ENCODE data around the gene LYL1. TPM values are rescaled to one million over a fixed set of nuclear protein-coding genes. Genes with fewer than 3 reads are reported as not detected.

LYL1 gene
- total RNA-seq, 4 donors from 2014 or later = 5.5 to 29.9 (median 20.5) TPM

- DNase-seq (ENCODE audit: low spot score) (no peak), ATAC-seq (ENCODE audit: low FRiP score) (no peak)
- TF ChIP-seq CTCF (IDR thresholded peaks at IDR 0.05) = no peak
Measured at GRCh38 chr19:13104848-13105711, 2.4 kb upstream of the LYL1 start.

GRCh38 chr19:13104360-13104847 lies 1.7 kb upstream of the LYL1 start:
- ATAC-seq (ENCODE audit: low FRiP score) = no peak
- TF ChIP-seq CTCF (IDR thresholded peaks at IDR 0.05) = no peak
- no peak for DNase-seq (ENCODE audit: low spot score)

- DNase-seq (ENCODE audit: low spot score) (no peak), ATAC-seq (ENCODE audit: low FRiP score) (no peak)
- TF ChIP-seq CTCF (IDR thresholded peaks at IDR 0.05) = no peak
Measured at GRCh38 chr19:13103581-13104359, 1.1 kb upstream of the LYL1 start.

DNA sequence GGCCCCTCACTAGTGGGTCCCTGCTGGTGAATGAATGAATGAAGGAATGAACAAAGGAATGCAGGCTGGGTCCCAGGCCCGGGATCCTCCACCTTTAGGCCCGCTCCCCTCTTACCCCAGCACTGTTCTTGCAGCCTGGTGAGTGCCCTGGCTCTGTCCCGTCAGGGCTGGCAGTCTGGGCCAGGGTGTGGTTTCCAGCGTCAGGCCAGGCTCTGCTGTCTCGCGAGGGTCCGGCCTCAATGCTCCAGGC lies 317 bp downstream of the LYL1 start:
- ATAC-seq (ENCODE audit: low FRiP score) (no peak), DNase-seq (ENCODE audit: low spot score) (no peak)
- no peak for TF ChIP-seq CTCF (IDR thresholded peaks at IDR 0.05)

GRCh38 chr19:13101590-13102415 lies 855 bp downstream of the LYL1 start:
- ATAC-seq (ENCODE audit: low FRiP score) (no peak), DNase-seq (ENCODE audit: low spot score) (no peak)
- no peak for TF ChIP-seq CTCF (IDR thresholded peaks at IDR 0.05)

DNA sequence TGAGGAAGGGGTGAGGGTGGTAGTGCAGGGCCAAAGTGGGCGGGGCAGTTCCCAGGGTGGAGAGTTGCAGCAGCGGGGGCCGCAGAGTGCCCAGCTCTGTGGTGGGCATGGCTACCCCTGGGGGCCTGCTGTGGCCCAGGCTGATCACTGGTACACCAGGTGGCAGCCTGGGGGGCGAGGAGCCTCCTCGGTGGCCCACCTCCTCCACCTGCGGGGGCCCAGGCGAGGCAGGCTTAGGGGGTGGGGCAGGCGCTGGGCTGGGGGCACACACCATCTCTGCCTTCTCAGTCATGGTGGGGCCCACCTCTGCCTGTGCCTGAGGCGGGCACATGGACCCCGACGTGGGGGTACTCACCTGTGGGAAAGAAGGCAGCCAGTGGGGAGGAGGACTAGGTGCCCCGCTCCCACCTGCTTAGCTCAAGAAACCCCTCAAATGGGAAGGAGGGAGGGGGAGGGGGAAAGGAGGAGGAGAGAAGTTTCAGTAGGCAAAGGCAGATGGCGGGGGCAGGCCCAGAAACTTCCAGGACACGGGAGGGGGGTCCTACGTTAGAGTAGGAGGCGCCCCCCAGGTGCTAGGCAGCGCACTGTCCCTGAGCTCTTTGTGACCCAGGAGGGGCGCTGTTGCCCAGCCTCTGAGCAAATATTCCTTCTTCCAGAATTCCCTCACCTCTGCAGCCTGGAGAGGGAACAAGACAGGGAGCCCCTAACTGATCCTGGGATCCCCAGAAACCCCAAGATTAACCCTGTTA lies 1.6 kb downstream of the LYL1 start:
- no peak for TF ChIP-seq CTCF (IDR thresholded peaks at IDR 0.05)
- DNase-seq (ENCODE audit: low spot score) (no peak), ATAC-seq (ENCODE audit: low FRiP score) (no peak)

Measured in omental fat pad (tissue), 4 donors.